Fibroblast of mammary gland (primary cell): ENCODE data around the gene NOSTRIN.

ENCODE experiments used
- DNase-seq: peaks from one replicate; pipeline ENCODE4 v3.0.0-alpha.2; 2010; ENCODE audit warnings: low read depth
- H3K4me3 ChIP-seq: 2 replicates; pipeline ENCODE4 v1.5.1; 2011; ENCODE audit warnings: low read depth, mild to moderate bottlenecking, low read length, moderate library complexity; ENCODE audit not compliant: control insufficient read depth
- CTCF ChIP-seq: conservative IDR thresholded peaks from 2 replicates; pipeline ENCODE4 v1.5.1; 2011; ENCODE audit warnings: low read depth, low read length, inconsistent platforms; ENCODE audit not compliant: control insufficient read depth, insufficient read depth

Gene NOSTRIN

GRCh38 chr2:168801961-168802858 is at the start of gene NOSTRIN:
Gene NOSTRIN, plus strand, starts transcription at chr2:168802637. Its CDS starts 10 bp downstream, at chr2:168802647.
- TF ChIP-seq CTCF: no peak
- DNase-seq: peak; percentile 65
- no peak within 1 kb of the TSS for H3K4me3 ChIP-seq

- no peak overlapping the region for H3K4me3 ChIP-seq
- TF ChIP-seq CTCF: no peak
- no peak for DNase-seq
Observed at GRCh38 chr2:168753765-168754329, 48.6 kb upstream of the NOSTRIN start.

GRCh38 chr2:168757223-168757622 is 45.2 kb upstream of the NOSTRIN start:
- no peak for DNase-seq
- no peak overlapping the region for H3K4me3 ChIP-seq
- no peak for TF ChIP-seq CTCF

- H3K4me3 ChIP-seq: no peak overlapping the region
- peak; percentile 69 for DNase-seq
Observed at GRCh38 chr2:168758970-168759820, 43.2 kb upstream of the NOSTRIN start.

GRCh38 chr2:168765401-168765800 is 37.0 kb upstream of the NOSTRIN start:
- no peak for DNase-seq
- H3K4me3 ChIP-seq: no peak overlapping the region
- TF ChIP-seq CTCF: no peak

More at GRCh38 chr2:168758970-168759820, 43.2 kb upstream of the NOSTRIN start:
- peak; percentile 64 for TF ChIP-seq CTCF

GRCh38 chr2:168766600-168766999 is 35.8 kb upstream of the NOSTRIN start:
- TF ChIP-seq CTCF: no peak

More at GRCh38 chr2:168766600-168766999, 35.8 kb upstream of the NOSTRIN start:
- no peak for DNase-seq
- no peak overlapping the region for H3K4me3 ChIP-seq
